NOMO-1 treated with dmso at 0.1 percent for 144 hours (cell line): ENCODE results near the gene CACNA1I.

ENCODE experiments used
- DNase-seq: peaks from one replicate; lab custom pipeline; 2025; ENCODE audit not compliant: unreplicated experiment; lab: John Stamatoyannopoulos, UW

The CACNA1I gene

DNA sequence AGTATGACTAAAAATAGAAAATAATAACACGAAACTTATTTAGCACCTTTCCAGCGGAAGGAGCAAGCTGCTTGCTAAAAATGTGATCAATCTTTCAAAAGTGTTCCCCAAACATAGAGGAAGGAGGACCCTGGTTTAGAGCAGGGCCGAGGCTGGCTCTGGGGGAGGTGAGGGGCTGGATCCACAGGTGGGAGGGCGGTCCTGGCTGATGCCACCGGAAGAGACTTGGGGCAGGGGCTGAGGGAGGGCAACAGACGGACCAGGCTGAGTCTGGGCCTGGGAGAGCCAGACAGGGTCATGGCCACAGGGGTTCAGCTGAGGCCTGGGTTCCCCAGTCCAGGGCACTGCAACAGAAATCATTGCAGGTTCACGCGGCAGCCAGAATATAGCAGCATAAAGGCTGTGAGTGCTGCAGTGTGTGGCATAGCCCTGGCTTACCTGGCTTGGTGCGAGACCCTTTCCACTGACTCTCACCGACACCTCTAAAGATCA is 143.3 kb downstream of the CACNA1I start:
- no peak for DNase-seq

GRCh38 chr22:39714321-39714720 is 143.8 kb downstream of the CACNA1I start:
- no peak for DNase-seq

DNA sequence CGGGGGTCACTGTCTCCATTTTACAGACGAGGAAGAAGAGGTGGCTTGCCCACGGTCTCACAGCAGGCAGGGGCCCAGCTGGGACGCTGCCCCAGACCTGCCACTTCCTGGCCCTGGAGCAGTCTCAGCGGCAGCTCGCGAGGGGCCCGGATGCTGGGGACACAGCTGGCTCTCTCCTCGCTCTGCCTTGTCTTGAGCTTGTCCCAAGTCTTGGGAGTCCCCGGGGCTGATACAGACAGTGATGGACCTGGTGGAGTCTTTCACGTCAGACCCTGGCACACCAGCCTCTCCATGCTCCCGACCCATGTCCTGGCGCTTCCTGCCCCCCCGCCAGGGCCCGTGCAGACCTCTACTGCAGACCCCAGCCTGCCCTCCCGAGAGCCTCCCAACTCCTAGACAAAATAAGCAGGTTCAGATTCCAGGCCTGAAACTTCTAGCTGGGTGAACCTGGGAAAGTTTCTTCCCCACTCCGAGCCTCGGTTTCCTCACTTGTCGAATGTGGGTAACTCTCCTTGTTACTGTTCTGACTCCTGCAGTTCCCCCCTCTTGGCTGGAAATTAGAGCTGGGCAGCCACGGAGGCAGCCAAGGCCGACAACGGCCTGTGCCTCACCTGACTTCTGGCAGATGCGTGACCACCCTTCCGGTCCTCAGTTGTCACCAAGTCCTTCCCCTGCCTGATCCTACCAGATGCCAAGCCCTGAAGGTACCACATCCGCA is 145.4 kb downstream of the CACNA1I start:
- no peak for DNase-seq

- no peak for DNase-seq
These were observed 146.0 kb downstream of the CACNA1I start for GRCh38 chr22:39716534-39716933.

DNA sequence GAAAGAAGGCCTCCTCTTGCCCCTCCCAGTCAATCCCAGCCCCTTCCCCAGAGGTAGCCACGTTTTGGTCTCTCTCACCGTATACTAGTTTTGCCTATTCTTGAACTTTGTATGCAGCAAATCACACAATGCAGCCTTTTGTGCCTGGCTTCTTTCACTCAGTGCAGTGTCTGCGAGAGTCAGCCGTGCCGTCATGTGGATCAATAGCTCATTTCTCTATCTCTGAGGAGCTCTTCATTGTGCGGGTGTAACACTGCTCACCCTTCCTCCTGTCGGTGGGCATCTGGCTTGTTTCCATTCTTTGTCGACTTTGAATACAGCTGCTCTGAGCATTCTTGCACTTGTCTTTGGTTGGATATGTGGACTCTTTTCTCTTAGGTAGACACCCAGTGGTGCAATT is 146.5 kb downstream of the CACNA1I start:
- no peak for DNase-seq

GRCh38 chr22:39718206-39718605 is 147.7 kb downstream of the CACNA1I start:
- DNase-seq: no peak

GRCh38 chr22:39718921-39719475 is 148.4 kb downstream of the CACNA1I start:
- no peak for DNase-seq

DNA sequence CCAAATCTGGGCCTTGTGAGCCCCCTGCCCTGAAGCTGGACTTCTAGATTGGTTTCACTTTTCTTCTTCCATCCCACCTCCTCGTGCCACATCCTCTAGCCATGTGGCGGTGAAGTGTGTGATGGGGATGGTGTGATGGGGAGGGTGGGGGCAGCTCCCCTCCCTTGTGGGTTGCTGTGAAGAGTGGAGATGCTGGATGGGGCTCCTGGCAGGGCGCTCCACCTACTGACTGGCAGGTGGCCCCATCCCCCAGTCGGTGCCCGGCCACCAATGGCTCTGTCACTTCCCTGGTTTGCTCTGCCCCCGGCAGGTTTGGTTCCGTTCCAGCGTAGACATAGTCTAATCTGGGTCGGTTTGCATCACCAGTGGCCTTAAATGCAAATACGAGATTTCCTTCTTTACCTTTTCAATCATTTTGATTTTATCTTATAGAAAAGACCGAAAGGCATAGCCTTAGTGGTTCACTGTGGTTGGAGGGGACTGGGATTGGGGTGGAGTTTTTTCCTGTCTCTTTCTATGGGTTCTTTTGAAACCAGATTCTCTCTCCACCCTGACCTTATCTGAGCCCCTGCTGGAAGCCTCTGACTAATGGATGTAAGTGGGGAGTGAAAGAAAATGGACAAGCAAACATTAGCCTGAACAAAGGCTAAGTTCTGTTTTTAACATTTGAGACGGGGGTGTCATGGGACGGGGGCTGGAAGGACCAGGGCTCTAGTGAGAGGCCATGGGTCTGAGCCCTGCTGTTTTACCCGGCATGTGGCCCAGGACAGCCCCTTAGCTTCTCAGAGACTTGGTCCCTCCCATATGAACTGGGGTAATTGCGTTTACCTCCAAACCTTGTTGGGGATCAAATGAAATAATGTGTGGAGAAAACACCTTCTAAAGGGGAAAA is 149.3 kb downstream of the CACNA1I start:
- DNase-seq: no peak

DNA sequence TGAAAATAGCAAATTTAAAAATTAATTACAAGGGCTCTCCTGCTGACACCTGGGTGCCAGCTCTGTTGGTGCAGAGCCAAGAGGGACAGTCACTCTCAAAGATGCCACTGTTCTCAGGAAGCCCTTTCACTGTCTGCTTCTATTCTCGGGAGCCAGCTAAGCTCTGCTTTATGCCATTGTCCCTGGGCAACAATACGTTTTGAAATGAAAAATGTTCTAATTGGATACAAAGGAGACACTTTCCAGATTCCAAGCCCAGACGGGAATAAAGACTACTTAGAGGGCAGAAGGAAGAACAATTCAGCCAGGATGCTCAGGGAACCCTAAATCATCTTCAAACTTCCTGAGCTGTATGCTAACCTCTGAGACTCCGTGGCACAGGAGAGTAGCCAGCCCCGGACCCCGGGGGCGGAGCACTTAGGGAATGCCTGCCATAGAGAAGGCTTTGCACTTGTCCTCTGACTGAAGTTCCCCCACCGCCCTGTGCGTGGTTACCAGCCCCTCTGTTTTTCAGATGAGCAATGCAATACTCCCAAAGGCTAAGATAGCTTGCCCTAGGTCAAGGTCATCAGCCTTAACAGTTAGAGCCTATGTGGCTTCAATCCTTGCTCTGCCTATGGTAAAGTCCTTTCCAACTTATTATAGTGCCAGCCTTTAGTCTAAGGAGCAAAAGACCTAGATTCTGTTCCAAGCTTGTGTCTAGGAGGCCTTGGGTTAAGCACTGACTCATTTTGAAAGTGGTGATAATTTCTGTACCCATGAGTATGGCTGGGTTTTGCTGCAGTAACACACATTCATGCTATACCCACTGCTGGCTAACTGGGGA is 150.9 kb downstream of the CACNA1I start:
- DNase-seq: no peak

GRCh38 chr22:39722032-39722325 is 151.4 kb downstream of the CACNA1I start:
- DNase-seq: no peak

GRCh38 chr22:39722501-39722900 is 151.9 kb downstream of the CACNA1I start:
- no peak for DNase-seq

DNA sequence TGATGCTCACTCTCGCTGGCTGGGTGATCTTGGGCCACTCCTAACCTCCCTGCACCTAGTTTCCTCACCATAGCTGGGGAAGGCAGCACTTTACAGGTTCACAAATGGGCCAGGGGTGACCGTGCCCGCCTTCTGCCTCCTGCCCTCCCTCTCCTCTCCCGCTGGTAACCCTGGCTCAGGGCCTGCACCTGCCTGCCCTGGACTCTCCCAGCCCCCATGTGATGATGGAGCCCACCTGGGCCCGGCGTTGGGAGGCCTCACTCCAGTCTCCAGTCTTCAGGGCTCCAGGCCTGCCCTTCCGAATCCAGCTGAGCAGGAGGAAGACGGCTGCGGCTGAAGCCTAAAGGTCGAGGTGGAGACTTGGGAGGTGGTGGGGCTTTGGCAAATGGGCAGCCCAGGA is 152.9 kb downstream of the CACNA1I start:
- DNase-seq: no peak

- no peak for DNase-seq
These were observed 153.4 kb downstream of the CACNA1I start for GRCh38 chr22:39723899-39724351.

DNA sequence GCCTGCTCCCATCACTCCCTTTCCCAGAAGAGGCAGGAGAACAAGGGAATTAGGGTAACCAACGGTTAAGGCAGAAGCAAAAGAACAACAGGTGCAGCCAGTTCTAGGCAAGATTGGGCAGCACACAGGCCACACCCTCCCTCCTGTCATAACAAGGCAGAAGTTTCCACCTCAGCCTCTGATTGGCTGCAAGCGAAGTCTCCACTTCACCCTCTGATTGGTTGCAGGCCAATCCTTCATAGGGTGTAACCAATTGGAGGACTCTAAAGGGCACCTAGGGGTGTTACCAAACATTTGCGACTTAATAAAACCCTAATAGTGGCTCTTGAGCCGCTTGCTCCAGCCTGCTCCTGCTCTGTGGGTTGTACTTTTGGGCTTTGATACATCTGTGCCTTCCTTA is 153.8 kb downstream of the CACNA1I start:
- DNase-seq: no peak

- no peak for DNase-seq
These were observed 154.3 kb downstream of the CACNA1I start for GRCh38 chr22:39724857-39725256.

GRCh38 chr22:39725351-39726035 is 154.9 kb downstream of the CACNA1I start:
- no peak for DNase-seq

GRCh38 chr22:39727541-39727940 is 157.0 kb downstream of the CACNA1I start:
- DNase-seq: no peak

GRCh38 chr22:39728236-39728860 is 157.8 kb downstream of the CACNA1I start:
- no peak for DNase-seq

DNA sequence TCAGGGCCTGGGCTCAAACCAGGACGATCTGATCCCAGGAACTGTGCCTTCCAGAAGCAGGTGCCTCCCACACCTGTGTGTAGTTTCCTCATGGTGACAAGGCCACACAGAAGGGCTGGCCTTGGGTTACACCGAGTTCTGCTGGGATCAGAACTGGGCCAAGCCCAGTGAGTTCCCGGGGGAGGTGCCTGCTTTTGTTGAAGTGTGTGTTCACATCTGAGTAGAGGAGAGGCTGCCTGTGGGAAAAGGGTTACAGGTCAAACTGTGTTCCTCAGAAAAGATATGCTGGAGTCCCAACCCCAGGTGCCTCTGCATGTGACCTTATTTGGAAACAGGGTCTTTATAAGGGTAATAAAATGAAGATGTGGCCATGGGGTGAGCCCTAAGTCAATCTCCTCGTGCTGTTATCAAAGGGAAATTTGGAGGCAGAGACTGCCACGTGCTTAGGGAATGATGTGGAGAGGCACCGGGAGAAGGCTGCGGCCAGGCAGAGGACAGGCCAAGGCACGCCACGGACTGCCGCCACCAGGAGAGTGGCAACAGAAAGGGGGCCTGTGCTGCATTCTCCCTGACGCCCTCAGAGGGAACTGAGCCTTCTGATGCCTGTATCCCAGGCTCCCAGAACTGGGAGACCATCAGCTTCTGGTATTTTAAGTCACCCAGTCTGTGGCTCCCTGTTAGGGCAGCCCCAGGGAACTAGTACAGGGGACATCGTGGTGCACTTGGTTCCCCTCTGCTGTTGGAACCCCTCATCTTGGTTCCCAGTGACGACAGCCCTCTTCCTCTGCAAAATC is 158.8 kb downstream of the CACNA1I start:
- no peak for DNase-seq
